K562 (cell line): ENCODE results near the gene HPSE2. TPM values are rescaled to one million over a fixed set of nuclear protein-coding genes. Genes with fewer than 3 reads are reported as not detected.

ENCODE experiments used
- ARID1B ChIP-seq: fragments of 450-650 bp; IDR thresholded peaks from 2 replicates; pipeline ENCODE4 v1.6.1; 2016; ENCODE audit warnings: antibody characterized with exemption, mild to moderate bottlenecking, inconsistent platforms
- BCOR ChIP-seq: fragments of 450-650 bp; IDR thresholded peaks from 2 replicates; pipeline ENCODE4 v1.6.1; 2016
- CHD2 ChIP-seq: IDR thresholded peaks from 2 replicates; pipeline ENCODE4 v1.6.1; 2011; ENCODE audit warnings: low read depth, low read length
- FOXJ2 ChIP-seq: fragments of 200-800 bp; sonication (Bioruptor generic); IDR thresholded peaks from 2 replicates; pipeline ENCODE4 v1.6.1; 2016; ENCODE audit warnings: missing genetic modification characterization, missing compliant biosample characterization
- FOXP1 ChIP-seq: sonication (generic); formaldehyde crosslinking; IDR thresholded peaks from 2 replicates; pipeline ENCODE4 v1.8.0; 2022; ENCODE audit warnings: mild to moderate bottlenecking, missing genetic modification reagents
- HMGN3 ChIP-seq: IDR thresholded peaks from 2 replicates; pipeline ENCODE4 v1.6.1; 2011; ENCODE audit warnings: borderline replicate concordance, low read depth, mild to moderate bottlenecking, mixed read lengths, low read length; ENCODE audit not compliant: insufficient read length; ENCODE audit errors: extremely low read depth
- PHF21A ChIP-seq: fragments of 450-650 bp; IDR thresholded peaks from 2 replicates; pipeline ENCODE4 v1.6.1; 2017; ENCODE audit warnings: low read depth, borderline replicate concordance
- PURB ChIP-seq: sonication (generic); formaldehyde crosslinking; IDR thresholded peaks from 2 replicates; pipeline ENCODE4 v1.9.0; 2021; ENCODE audit warnings: low read depth, mild to moderate bottlenecking, missing genetic modification reagents
- RAD51 ChIP-seq: fragments of 450-650 bp; IDR thresholded peaks from 2 replicates; pipeline ENCODE4 v1.7.1; 2016; ENCODE audit warnings: low read depth, mild to moderate bottlenecking, borderline replicate concordance
- RBM34 ChIP-seq: fragments of 200-400 bp; formaldehyde crosslinking; IDR thresholded peaks from 2 replicates; pipeline ENCODE4 v1.6.1; 2018; ENCODE audit warnings: low read length, borderline replicate concordance; ENCODE audit not compliant: insufficient read depth
- SAFB ChIP-seq: fragments of 200-400 bp; formaldehyde crosslinking; IDR thresholded peaks from 2 replicates; pipeline ENCODE4 v1.6.1; 2017; ENCODE audit warnings: low read depth, low read length, borderline replicate concordance
- SP2 ChIP-seq: IDR thresholded peaks from 2 replicates; pipeline ENCODE4 v1.6.1; 2011; ENCODE audit warnings: mild to moderate bottlenecking, low read depth, low read length, moderate library complexity; ENCODE audit not compliant: poor library complexity, severe bottlenecking; ENCODE audit errors: extremely low read depth
- ZNF224 ChIP-seq: sonication (generic); formaldehyde crosslinking; IDR thresholded peaks from 2 replicates; pipeline ENCODE4 v1.8.0; 2022; ENCODE audit warnings: mild to moderate bottlenecking, missing genetic modification reagents
- polyA plus RNA-seq, 8 experiments: library from polyadenylated mRNA; depleted of rRNA in 4 of 8; stranded (reverse) in 5 of 8; unstranded in 3 of 8; fragments of >200 nt; fragmentation: Nextera tagmentation in 2 of 8; fragmentation: Illumina TruSeq in 1 of 8; extraction: Ambion mirVana in 2 of 8; extraction: Trizol in 1 of 8; gene quantifications; 2 replicates each; pipeline versions ENCODE4 v1.2.1 to v1.2.3, GENCODE V29; 2011 to 2014; ENCODE audit warnings: inconsistent platforms in 1 of 8, missing spikeins in 1 of 8
- total RNA-seq, 7 experiments: library from RNA; depleted of rRNA in 6 of 7; stranded (reverse); fragments of >200 nt in 6 of 7; fragmentation: Illumina TruSeq in 2 of 7; extraction: Trizol in 2 of 7; gene quantifications; 2 replicates each; pipeline versions ENCODE4 v1.2.1 to v1.2.3, GENCODE V29; 2011 to 2021; ENCODE audit warnings: low replicate concordance in 1 of 7
- TF ChIP-seq, protein P1 (sequence below): fragments of 450-650 bp; IDR thresholded peaks from 2 replicates; pipeline ENCODE4 v1.6.1; 2016; ENCODE audit warnings: low read depth
- TF ChIP-seq, protein P2 (sequence below), 2 experiments: fragments of 450-650 bp in 1 of 2; sonication (generic) in 1 of 2; formaldehyde crosslinking in 1 of 2; IDR thresholded peaks in 1 of 2; conservative IDR thresholded peaks in 1 of 2; 2 replicates each; pipeline versions ENCODE4 v1.6.1 to v1.8.1; 2016 to 2023; ENCODE audit warnings: mild to moderate bottlenecking in 2 of 2, moderate library complexity in 2 of 2, inconsistent platforms in 1 of 2, missing genetic modification reagents in 1 of 2
- TF ChIP-seq, protein P3 (sequence below), 2 experiments: IDR thresholded peaks; 2 replicates each; pipeline ENCODE4 v1.6.1; 2011; ENCODE audit warnings: borderline replicate concordance in 1 of 2, control low read depth in 1 of 2, low read depth in 1 of 2, low read length in 1 of 2, mild to moderate bottlenecking in 1 of 2, mixed read lengths in 1 of 2, moderate library complexity in 1 of 2; ENCODE audit not compliant: insufficient read depth in 1 of 2, insufficient read length in 1 of 2, poor library complexity in 1 of 2, severe bottlenecking in 1 of 2; ENCODE audit errors: extremely low read depth in 1 of 2

Gene HPSE2
- total and polyA plus RNA-seq, 9 of the 15 experiments (the other 6 are each of a cell fraction or from before 2014, with no cell fraction given) = 0.03 to 0.10 (median 0.04) TPM; not detected in 2

DNA sequence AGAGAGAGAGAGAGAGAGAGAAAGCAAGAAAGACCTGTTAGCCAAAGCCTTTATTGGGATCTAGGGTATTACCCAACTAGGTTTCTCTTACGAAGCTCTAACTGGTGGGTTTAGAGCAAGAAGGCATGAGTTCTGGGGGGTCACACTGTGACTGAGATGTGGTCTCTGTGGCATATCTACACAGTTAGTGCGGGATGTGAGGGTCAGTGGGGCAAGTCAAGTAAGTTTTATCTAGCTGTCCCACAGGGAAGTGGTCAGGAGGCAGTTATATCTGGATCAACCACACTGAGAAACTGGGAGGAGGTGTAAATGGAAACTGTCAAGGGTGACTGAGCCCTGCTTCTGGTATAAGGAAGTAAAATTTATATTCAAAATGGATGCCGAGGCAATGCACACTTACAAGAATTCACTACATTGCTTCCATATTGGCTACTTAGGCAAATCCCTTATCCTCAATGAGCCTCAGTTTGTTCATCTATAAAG, 457.3 kb downstream of the HPSE2 start (continued):
- TF ChIP-seq FOXJ2 (tag) = no peak
- peak; percentile 18; the same call in 1 of the 2 replicates for TF ChIP-seq RAD51
- TF ChIP-seq, protein P1, sequence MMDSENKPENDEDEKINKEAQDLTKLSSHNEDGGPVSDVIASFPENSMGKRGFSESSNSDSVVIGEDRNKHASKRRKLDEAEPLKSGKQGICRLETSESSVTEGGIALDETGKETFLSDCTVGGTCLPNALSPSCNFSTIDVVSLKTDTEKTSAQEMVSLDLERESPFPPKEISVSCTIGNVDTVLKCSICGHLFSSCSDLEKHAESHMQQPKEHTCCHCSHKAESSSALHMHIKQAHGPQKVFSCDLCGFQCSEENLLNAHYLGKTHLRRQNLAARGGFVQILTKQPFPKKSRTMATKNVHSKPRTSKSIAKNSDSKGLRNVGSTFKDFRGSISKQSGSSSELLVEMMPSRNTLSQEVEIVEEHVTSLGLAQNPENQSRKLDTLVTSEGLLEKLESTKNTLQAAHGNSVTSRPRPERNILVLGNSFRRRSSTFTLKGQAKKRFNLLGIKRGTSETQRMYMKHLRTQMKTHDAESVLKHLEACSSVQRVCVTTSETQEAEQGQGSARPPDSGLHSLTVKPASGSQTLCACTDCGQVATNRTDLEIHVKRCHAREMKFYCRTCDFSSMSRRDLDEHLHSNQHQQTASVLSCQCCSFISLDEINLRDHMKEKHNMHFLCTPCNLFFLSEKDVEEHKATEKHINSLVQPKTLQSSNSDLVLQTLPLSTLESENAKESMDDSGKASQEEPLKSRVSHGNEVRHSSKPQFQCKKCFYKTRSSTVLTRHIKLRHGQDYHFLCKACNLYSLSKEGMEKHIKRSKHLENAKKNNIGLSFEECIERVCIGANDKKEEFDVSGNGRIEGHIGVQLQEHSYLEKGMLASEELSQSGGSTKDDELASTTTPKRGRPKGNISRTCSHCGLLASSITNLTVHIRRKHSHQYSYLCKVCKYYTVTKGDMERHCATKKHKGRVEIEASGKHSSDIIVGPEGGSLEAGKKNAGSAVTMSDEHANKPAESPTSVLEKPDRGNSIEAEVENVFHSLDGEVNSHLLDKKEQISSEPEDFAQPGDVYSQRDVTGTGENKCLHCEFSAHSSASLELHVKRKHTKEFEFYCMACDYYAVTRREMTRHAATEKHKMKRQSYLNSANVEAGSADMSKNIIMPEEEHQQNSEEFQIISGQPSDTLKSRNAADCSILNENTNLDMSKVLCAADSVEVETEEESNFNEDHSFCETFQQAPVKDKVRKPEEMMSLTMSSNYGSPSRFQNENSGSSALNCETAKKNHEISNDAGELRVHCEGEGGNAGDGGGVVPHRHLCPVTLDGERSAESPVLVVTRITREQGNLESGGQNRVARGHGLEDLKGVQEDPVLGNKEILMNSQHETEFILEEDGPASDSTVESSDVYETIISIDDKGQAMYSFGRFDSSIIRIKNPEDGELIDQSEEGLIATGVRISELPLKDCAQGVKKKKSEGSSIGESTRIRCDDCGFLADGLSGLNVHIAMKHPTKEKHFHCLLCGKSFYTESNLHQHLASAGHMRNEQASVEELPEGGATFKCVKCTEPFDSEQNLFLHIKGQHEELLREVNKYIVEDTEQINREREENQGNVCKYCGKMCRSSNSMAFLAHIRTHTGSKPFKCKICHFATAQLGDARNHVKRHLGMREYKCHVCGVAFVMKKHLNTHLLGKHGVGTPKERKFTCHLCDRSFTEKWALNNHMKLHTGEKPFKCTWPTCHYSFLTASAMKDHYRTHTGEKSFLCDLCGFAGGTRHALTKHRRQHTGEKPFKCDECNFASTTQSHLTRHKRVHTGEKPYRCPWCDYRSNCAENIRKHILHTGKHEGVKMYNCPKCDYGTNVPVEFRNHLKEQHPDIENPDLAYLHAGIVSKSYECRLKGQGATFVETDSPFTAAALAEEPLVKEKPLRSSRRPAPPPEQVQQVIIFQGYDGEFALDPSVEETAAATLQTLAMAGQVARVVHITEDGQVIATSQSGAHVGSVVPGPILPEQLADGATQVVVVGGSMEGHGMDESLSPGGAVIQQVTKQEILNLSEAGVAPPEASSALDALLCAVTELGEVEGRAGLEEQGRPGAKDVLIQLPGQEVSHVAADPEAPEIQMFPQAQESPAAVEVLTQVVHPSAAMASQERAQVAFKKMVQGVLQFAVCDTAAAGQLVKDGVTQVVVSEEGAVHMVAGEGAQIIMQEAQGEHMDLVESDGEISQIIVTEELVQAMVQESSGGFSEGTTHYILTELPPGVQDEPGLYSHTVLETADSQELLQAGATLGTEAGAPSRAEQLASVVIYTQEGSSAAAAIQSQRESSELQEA = no peak
- no peak for TF ChIP-seq CHD2
- no peak for TF ChIP-seq SP2
- peak; percentile 95 for TF ChIP-seq ARID1B
- TF ChIP-seq SAFB = no peak
- no peak for TF ChIP-seq FOXP1 (CRISPR knock-in tag)
- no peak for TF ChIP-seq ZNF224
- TF ChIP-seq, protein P2, sequence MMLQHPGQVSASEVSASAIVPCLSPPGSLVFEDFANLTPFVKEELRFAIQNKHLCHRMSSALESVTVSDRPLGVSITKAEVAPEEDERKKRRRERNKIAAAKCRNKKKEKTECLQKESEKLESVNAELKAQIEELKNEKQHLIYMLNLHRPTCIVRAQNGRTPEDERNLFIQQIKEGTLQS (IDR thresholded peaks at IDR 0.05) = no peak
- TF ChIP-seq, protein P2 (CRISPR knock-in tag; conservative IDR thresholded peaks at IDR 0.05) = no peak
- no peak for TF ChIP-seq RBM34
- peak; percentile 46 for TF ChIP-seq HMGN3
- no peak for TF ChIP-seq PHF21A
- TF ChIP-seq, protein P3, sequence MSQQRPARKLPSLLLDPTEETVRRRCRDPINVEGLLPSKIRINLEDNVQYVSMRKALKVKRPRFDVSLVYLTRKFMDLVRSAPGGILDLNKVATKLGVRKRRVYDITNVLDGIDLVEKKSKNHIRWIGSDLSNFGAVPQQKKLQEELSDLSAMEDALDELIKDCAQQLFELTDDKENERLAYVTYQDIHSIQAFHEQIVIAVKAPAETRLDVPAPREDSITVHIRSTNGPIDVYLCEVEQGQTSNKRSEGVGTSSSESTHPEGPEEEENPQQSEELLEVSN (IDR thresholded peaks at IDR 0.05; ENCODE audit: borderline replicate concordance in 1 of 2, extremely low read depth in 1 of 2, insufficient read depth in 1 of 2, insufficient read length in 1 of 2, low read depth in 1 of 2, low read length in 1 of 2, poor library complexity in 1 of 2, severe bottlenecking in 1 of 2) = no peak
- TF ChIP-seq BCOR = peak; percentile 31; the same call in 1 of the 2 replicates
- TF ChIP-seq PURB (CRISPR knock-in tag) = no peak
